Heart left ventricle (tissue), 16 donors: ENCODE results near the gene TCAF1. TPM values are rescaled to one million over a fixed set of nuclear protein-coding genes. Genes with fewer than 3 reads are reported as not detected.
"Not testable (repeated sequence)": the region's sequence is repeated elsewhere in the genome, so short reads cannot be mapped to it uniquely, and the experiment has no call there.

ENCODE experiments used
- ATAC-seq, 4 donors: fragments of 200-7000 bp; cut with Tn5 transposase; one replicate each; pipeline ENCODE4 v1.9.1; 2020 to 2022; ENCODE audit warnings: moderate library complexity in 4 of 4, mild to moderate bottlenecking in 3 of 4, moderate number of reproducible peaks in 1 of 4
- DNase-seq, 5 donors: peaks; one replicate each; pipeline ENCODE4 v3.0.0-alpha.2; 2020
- H3K27ac ChIP-seq, 12 donors: fragments of 200-600 bp; sonication (generic) in 4 of 12; one replicate each; pipeline versions ENCODE4 v1.5.0 to v1.8.0; 2016 to 2022; ENCODE audit warnings: mild to moderate bottlenecking in 2 of 12
- H3K27me3 ChIP-seq, 9 donors: fragments of 200-600 bp; sonication (generic) in 2 of 9; one replicate each; pipeline versions ENCODE4 v1.5.1 to v1.8.0; 2016 to 2022; ENCODE audit warnings: mild to moderate bottlenecking in 3 of 9
- H3K36me3 ChIP-seq, 9 donors: fragments of 200-600 bp; sonication (generic) in 2 of 9; one replicate each; pipeline versions ENCODE4 v1.5.0 to v1.8.0; 2018 to 2022; ENCODE audit warnings: mild to moderate bottlenecking in 2 of 9
- H3K4me1 ChIP-seq, 12 donors: fragments of 200-600 bp; sonication (generic) in 4 of 12; one replicate each; pipeline versions ENCODE4 v1.5.0 to v1.8.0; 2016 to 2022; ENCODE audit warnings: mild to moderate bottlenecking in 3 of 12
- H3K4me3 ChIP-seq, 12 donors: fragments of 200-600 bp; sonication (generic) in 4 of 12; one replicate each; pipeline versions ENCODE4 v1.5.0 to v1.8.0; 2017 to 2022; ENCODE audit warnings: mild to moderate bottlenecking in 9 of 12, moderate library complexity in 4 of 12
- H3K9me3 ChIP-seq, 12 donors: fragments of 200-600 bp; sonication (generic) in 4 of 12; one replicate each; pipeline versions ENCODE4 v1.5.0 to v1.8.0; 2016 to 2022; ENCODE audit warnings: mild to moderate bottlenecking in 1 of 12
- CTCF ChIP-seq, 12 donors: fragments of 200-600 bp; sonication (generic) in 4 of 12; IDR thresholded peaks; one replicate each; pipeline versions ENCODE4 v1.5.0 to v1.8.0; 2018 to 2022; ENCODE audit warnings: antibody characterized with exemption in 12 of 12, mild to moderate bottlenecking in 5 of 12
- POLR2A ChIP-seq, 2 donors: fragments of 450-650 bp; IDR thresholded peaks; one replicate each; pipeline ENCODE4 v1.6.1; 2017; ENCODE audit warnings: antibody characterized with exemption in 2 of 2, mild to moderate bottlenecking in 2 of 2, moderate library complexity in 2 of 2
- WGBS, 4 donors: extraction: QIAGEN DNeasy Blood & Tissue Kit in 2 of 4; methylation state at CpG; one replicate each; pipeline versions ENCODE4 v1.1.5 to v1.1.7; 2013 to 2018; 5-methylcytosine and 5-hydroxymethylcytosine counted together
- intact Hi-C, 10 donors: fragments of 100-400 bp; cut with DNase I; formaldehyde crosslinking; loops; one replicate each; pipeline versions ENCODE4 v1.11.1 to v1.14.2; 2022
- polyA plus RNA-seq, 2 donors: library from polyadenylated mRNA; stranded (reverse); fragments of 200-250 nt; gene quantifications; one replicate each; pipeline ENCODE4 v1.2.3, GENCODE V29; 2013
- total RNA-seq, 9 donors: library from RNA; depleted of rRNA in 2 of 9; stranded (reverse); fragments of >200 nt in 2 of 9; fragmentation: NEBNext Ultra II Directional in 3 of 9; extraction: Animal tissue kit (Norgen Biotek cat#: 25700) in 3 of 9; gene quantifications; one replicate each; pipeline versions ENCODE4 v1.1.0 to v1.2.4, GENCODE V29; 2016 to 2023
- donor health status: ischemic (EF 13 %, LVEDD 7.1; RV severe dilation, severe dysfunction).
- donor health status: healthy with polysubstance abuse.
- donor health status: DM: no; HTN: yes; CAD: no.
- donor health status: DM: no; HTN: no; CAD: no.
- donor health status: ischemic (EF 25% LVEDD 6.9; RV normal size, moderate dysfunction).
- donor health status: ischemic (EF 25% LVEDD 5.7; RV mildly dilated, moderate dysfunction).
- donor health status: healthy.
- donor health status: DM: yes; HTN: yes; CAD: no.
- donor health status: ischemic (EF 35%, LVEDD 5.7; RV mildly dilated, moderate dysfunction).
- donor health status: nonischemic (EF 11% LVEDD 7.7; RV severe dilation, severe dysfunction).
- donor health status: DM: yes; HTN: yes; CAD: no.
- donor health status: PGD.
- donor health status: ischemic (EF 29% LVEDD 5.4; RV normal size, mild dysfunction).
- donor health status: nonischemic (EF 23%, LVEDD 6.1; RV moderate dilation, normal function).

The TCAF1 gene
- total and polyA plus RNA-seq, 11 donors = 16.9 to 71.1 (median 55.5) TPM

DNA sequence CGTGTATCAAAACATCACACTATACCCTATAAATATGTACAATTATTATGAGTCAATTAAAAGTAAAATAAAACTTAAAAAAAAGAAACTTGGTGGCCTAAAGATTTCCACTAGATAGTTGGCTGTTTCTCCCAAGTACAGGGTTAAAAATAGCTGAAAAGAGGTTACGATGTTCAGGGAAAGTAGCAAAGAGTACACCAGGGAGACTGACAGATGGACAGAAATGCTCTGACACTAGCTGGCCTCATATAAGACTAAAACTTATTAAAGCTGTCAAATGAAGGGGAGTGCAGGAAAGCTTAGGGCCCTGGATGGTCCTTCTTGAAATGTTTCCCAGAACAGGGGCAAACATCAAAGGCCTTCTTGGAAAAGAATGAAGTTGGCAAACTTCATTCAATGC lies 51.3 kb downstream of the TCAF1 start:
- intact Hi-C loops = no loop called here
- ATAC-seq (peak in 3 of 4 donors; percentile 48 to 53 (median 51)), DNase-seq (no peak)
- no peak for TF ChIP-seq POLR2A (IDR thresholded peaks at IDR 0.05)
- no peak for TF ChIP-seq CTCF (IDR thresholded peaks at IDR 0.05)
- WGBS, 4 donors = 63 to 71% (median 63%) methylated on average over 2 of the region's 2 CpGs
- Histone ChIP-seq H3K4me3 (no peak overlapping the region), H3K4me1 (peaks cover 0 to 8% (median 0%) of the 10 kb centered on the region in 12 donors), H3K27ac (no peak overlapping the region), H3K27me3 (no peaks in the 10 kb centered on the region), H3K36me3 (peaks cover 0 to 3% (median 0%) of the 10 kb centered on the region in 9 donors), H3K9me3 (peaks cover 0 to 37% (median 7%) of the 10 kb centered on the region in 12 donors)

GRCh38 chr7:143849785-143850479 lies 52.0 kb downstream of the TCAF1 start:
- peak in 1 of 4 donors; percentile 27 for ATAC-seq

DNA sequence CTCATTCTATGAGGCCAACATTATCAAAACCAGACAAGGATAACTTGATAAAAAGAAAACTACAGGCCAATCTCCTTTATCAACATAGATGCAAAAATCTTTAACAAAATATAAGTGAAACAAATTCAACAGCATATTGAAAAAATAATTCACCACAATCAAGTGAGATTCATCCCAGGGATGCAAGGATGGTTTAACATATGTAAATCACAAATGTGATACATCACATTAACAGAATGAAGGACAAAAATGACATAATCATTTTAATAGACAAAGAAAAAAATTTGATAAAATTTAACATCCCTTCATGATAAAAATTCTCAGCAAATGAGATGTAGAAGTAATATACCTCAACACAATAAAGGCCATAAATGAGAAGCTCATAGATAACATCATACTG lies 53.8 kb downstream of the TCAF1 start:
- Histone ChIP-seq H3K27me3 (no peaks in the 10 kb centered on the region), H3K27ac (no peak overlapping the region), H3K4me3 (no peak overlapping the region), H3K9me3 (peaks cover 0 to 46% (median 7%) of the 10 kb centered on the region in 12 donors), H3K36me3 (peaks cover 0 to 6% (median 0%) of the 10 kb centered on the region in 9 donors), H3K4me1 (peaks cover 0 to 8% (median 0%) of the 10 kb centered on the region in 12 donors)
- intact Hi-C loops = no loop called here
- TF ChIP-seq CTCF (IDR thresholded peaks at IDR 0.05) = no peak
- TF ChIP-seq POLR2A (IDR thresholded peaks at IDR 0.05) = no peak
- DNase-seq = no peak
- ATAC-seq = no peak

More at GRCh38 chr7:143849785-143850479, 52.0 kb downstream of the TCAF1 start:
- Histone ChIP-seq H3K4me3 (no peak overlapping the region), H3K9me3 (peaks cover 0 to 44% (median 7%) of the 10 kb centered on the region in 12 donors), H3K27ac (no peak overlapping the region), H3K36me3 (peaks cover 0 to 5% (median 0%) of the 10 kb centered on the region in 9 donors), H3K27me3 (no peaks in the 10 kb centered on the region), H3K4me1 (peaks cover 0 to 8% (median 0%) of the 10 kb centered on the region in 12 donors)
- TF ChIP-seq CTCF (IDR thresholded peaks at IDR 0.05) (no peak), POLR2A (IDR thresholded peaks at IDR 0.05) (no peak)
- intact Hi-C loops = no loop called here
- 80 to 90% (median 84%) methylated on average over 3 of the region's 3 CpGs for WGBS, 4 donors
- peak in 2 of 5 donors; percentile 8 to 14 for DNase-seq

GRCh38 chr7:143846692-143847091 lies 55.3 kb downstream of the TCAF1 start:
- H3K9me3 ChIP-seq = peaks cover 0 to 46% (median 7%) of the 10 kb centered on the region in 12 donors
- ATAC-seq (no peak), DNase-seq (no peak)
- TF ChIP-seq POLR2A (IDR thresholded peaks at IDR 0.05) (no peak), CTCF (IDR thresholded peaks at IDR 0.05) (no peak)
- peaks cover 0 to 8% (median 0%) of the 10 kb centered on the region in 12 donors for H3K4me1 ChIP-seq
- H3K27me3 ChIP-seq = no peaks in the 10 kb centered on the region
- peaks cover 0 to 6% (median 0%) of the 10 kb centered on the region in 9 donors for H3K36me3 ChIP-seq
- intact Hi-C loops = no loop called here
- H3K27ac ChIP-seq = no peak overlapping the region
- 96 to 99% (median 98%) methylated on average over 2 of the region's 2 CpGs for WGBS, 4 donors
- H3K4me3 ChIP-seq = no peak overlapping the region

- H3K27me3 ChIP-seq, DNase-seq, ATAC-seq, H3K27ac ChIP-seq, intact Hi-C loops, H3K4me1 ChIP-seq, H3K4me3 ChIP-seq, H3K36me3 ChIP-seq: not testable (repeated sequence)
- peaks cover 0 to 17% (median 0%) of the 10 kb centered on the region in 12 donors for H3K9me3 ChIP-seq
- WGBS, 4 donors = 92 to 100% (median 95%) methylated on average over 2 to 4 of the region's 5 CpGs
Observed at GRCh38 chr7:143841696-143842095, 60.3 kb downstream of the TCAF1 start.

- H3K36me3 ChIP-seq, intact Hi-C loops, H3K9me3 ChIP-seq, H3K4me1 ChIP-seq, H3K4me3 ChIP-seq, DNase-seq, H3K27me3 ChIP-seq, H3K27ac ChIP-seq: not testable (repeated sequence)
- no CpG with 5 or more reads among the region's 1 CpG for WGBS, 4 donors
- peak in 1 of 4 donors; percentile 1 for ATAC-seq
Observed at GRCh38 chr7:143840062-143840461, 61.9 kb downstream of the TCAF1 start.
